Dedifferentiated amniotic fluid mesenchymal stem cell (primary cell): Measurements from ENCODE around the gene PDE4B.

ENCODE experiments used
- DNase-seq: peaks from one replicate; pipeline ENCODE4 v3.0.0-alpha.2; 2016; ENCODE audit errors: extremely low spot score

Gene PDE4B

GRCh38 chr1:66239834-66240233, 447.1 kb downstream of the PDE4B start:
- DNase-seq: no peak

GRCh38 chr1:66240491-66241484, 448.1 kb downstream of the PDE4B start:
- DNase-seq: no peak

- peak; percentile 90 for DNase-seq
Observed at GRCh38 chr1:66242646-66243547, 450.2 kb downstream of the PDE4B start.

- no peak for DNase-seq
Observed at GRCh38 chr1:66243548-66244130, 450.9 kb downstream of the PDE4B start.

GRCh38 chr1:66244429-66244828, 451.7 kb downstream of the PDE4B start:
- DNase-seq: no peak

- no peak for DNase-seq
Observed at GRCh38 chr1:66245691-66246090, 453.0 kb downstream of the PDE4B start.

- DNase-seq: peak; percentile 24
Observed at GRCh38 chr1:66246351-66247269, 453.9 kb downstream of the PDE4B start.

- no peak for DNase-seq
Observed at GRCh38 chr1:66247415-66248208, 454.9 kb downstream of the PDE4B start.

- DNase-seq: no peak
Observed at GRCh38 chr1:66248257-66248656, 455.6 kb downstream of the PDE4B start.

- DNase-seq: no peak
Observed at GRCh38 chr1:66248746-66249145, 456.1 kb downstream of the PDE4B start.

GRCh38 chr1:66250075-66250474, 457.4 kb downstream of the PDE4B start:
- no peak for DNase-seq

- no peak for DNase-seq
Observed at GRCh38 chr1:66250478-66250877, 457.8 kb downstream of the PDE4B start.

- no peak for DNase-seq
Observed at GRCh38 chr1:66251546-66251945, 458.9 kb downstream of the PDE4B start.

GRCh38 chr1:66253330-66253921, 460.7 kb downstream of the PDE4B start:
- peak; percentile 79 for DNase-seq

- DNase-seq: no peak
Observed at GRCh38 chr1:66254785-66255184, 462.1 kb downstream of the PDE4B start.

GRCh38 chr1:66256629-66257572, 464.2 kb downstream of the PDE4B start:
- peak; percentile 72 for DNase-seq

GRCh38 chr1:66258404-66259105, 465.9 kb downstream of the PDE4B start:
- no peak for DNase-seq

GRCh38 chr1:66261364-66261763, 468.7 kb downstream of the PDE4B start:
- peak; percentile 48 for DNase-seq
